GM12878 (cell line): ENCODE results near the gene LRRC59. TPM values are rescaled to one million over a fixed set of nuclear protein-coding genes. Genes with fewer than 3 reads are reported as not detected.
A peak's percentile ranks its signal among the peaks of the same experiment; 100 is the strongest.

Experiments
- ATAC-seq: fragments of 200-7000 bp; cut with Tn5 transposase; 3 replicates; pipeline ENCODE4 v1.9.1; 2020; ENCODE audit warnings: mild to moderate bottlenecking, moderate library complexity
- BruUV-seq: library from RNA; stranded (reverse); fragments of 400-500 nt; replicated peaks from 2 replicates; lab custom pipeline; 2021; lab: Mats Ljungman, UMichigan
- CTCF ChIA-PET: fragments of 300-600 bp; sonication (Branson Sonifier 250); formaldehyde crosslinking; extraction: SDS; loops from one replicate; lab custom pipeline; 2021; ENCODE audit warnings: inconsistent platforms; lab: Yijun Ruan, JAX
- POLR2A ChIA-PET: fragments of 350-600 bp; formaldehyde crosslinking; extraction: SDS; loops from one replicate; lab custom pipeline; 2021; ENCODE audit warnings: inconsistent platforms; lab: Charles Lee
- RAD21 ChIA-PET: fragments of 300-600 bp; sonication (Branson Sonifier 250); formaldehyde crosslinking; loops from one replicate; lab custom pipeline; 2023; ENCODE audit warnings: antibody characterized with exemption; ENCODE audit not compliant: unreplicated experiment; lab: Charles Lee
- SMC1A ChIA-PET: fragments of 300-600 bp; sonication (Branson Sonifier 250); formaldehyde crosslinking; loops from one replicate; lab custom pipeline; 2023; ENCODE audit not compliant: unreplicated experiment, uncharacterized antibody; lab: Charles Lee
- DNase-seq: peaks from one replicate; pipeline ENCODE4 v3.0.0-alpha.2; 2011; ENCODE audit warnings: low read depth, low spot score
- FAIRE-seq: peaks from 3 replicates; lab custom pipeline; 2011; peaks lifted over from hg19 to GRCh38; lab: Jason Lieb, UNC
- H2AFZ ChIP-seq: 2 replicates; pipeline ENCODE4 v1.6.0; 2011; ENCODE audit warnings: low read depth, low read length, control low read depth; ENCODE audit not compliant: control insufficient read depth
- H3K27ac ChIP-seq: 2 replicates; pipeline ENCODE4 v1.5.1; 2011; ENCODE audit warnings: control low read depth; ENCODE audit not compliant: control insufficient read depth, insufficient read depth
- H3K27me3 ChIP-seq, 2 experiments: replicated peaks in 1 of 2; 2 replicates each; pipeline versions ENCODE4 v1.6.0 to v1.6.1; 2011; ENCODE audit warnings: low read length in 1 of 2; ENCODE audit not compliant: control insufficient read depth in 2 of 2, insufficient read depth in 2 of 2
- H3K36me3 ChIP-seq, 2 experiments: 2 replicates each; pipeline ENCODE4 v1.5.1; 2011; ENCODE audit warnings: low read length in 1 of 2; ENCODE audit not compliant: control insufficient read depth in 2 of 2, insufficient read depth in 2 of 2
- H3K4me1 ChIP-seq: 2 replicates; pipeline ENCODE4 v1.6.1; 2011; ENCODE audit warnings: mild to moderate bottlenecking, low read length, moderate library complexity, mixed read lengths; ENCODE audit not compliant: control insufficient read depth, insufficient read depth
- H3K4me2 ChIP-seq: 2 replicates; pipeline ENCODE4 v1.6.0; 2011; ENCODE audit warnings: control low read depth; ENCODE audit not compliant: control insufficient read depth, insufficient read depth
- H3K4me3 ChIP-seq: fragments of 200-600 bp; sonication (generic); 2 replicates; pipeline ENCODE4 v1.5.1; 2016
- H3K79me2 ChIP-seq: 2 replicates; pipeline ENCODE4 v1.6.0; 2011; ENCODE audit warnings: low read length; ENCODE audit not compliant: control insufficient read depth, insufficient read depth
- H3K9ac ChIP-seq: 2 replicates; pipeline ENCODE4 v1.8.0; 2011; ENCODE audit warnings: low read length, control low read depth, mixed read lengths; ENCODE audit not compliant: control insufficient read depth, insufficient read depth
- H3K9me3 ChIP-seq: replicated peaks from 3 replicates; pipeline ENCODE4 v1.5.1; 2011; ENCODE audit warnings: mild to moderate bottlenecking, low read length; ENCODE audit not compliant: control insufficient read depth, insufficient read depth
- H4K20me1 ChIP-seq: 2 replicates; pipeline ENCODE4 v1.6.0; 2011; ENCODE audit not compliant: control insufficient read depth, insufficient read depth
- FOXM1 ChIP-seq: IDR thresholded peaks from 2 replicates; pipeline ENCODE4 v1.6.1; 2012; ENCODE audit warnings: low read depth, mild to moderate bottlenecking, inconsistent platforms, low read length, moderate library complexity
- PBX3 ChIP-seq: IDR thresholded peaks from 2 replicates; pipeline ENCODE4 v1.6.1; 2011; ENCODE audit warnings: mild to moderate bottlenecking, low read depth, low read length, moderate library complexity; ENCODE audit not compliant: insufficient replicate concordance
- POLR2AphosphoS5 ChIP-seq: IDR thresholded peaks from 2 replicates; pipeline ENCODE4 v1.6.1; 2011; ENCODE audit warnings: mild to moderate bottlenecking, low read length, inconsistent platforms
- RUNX3 ChIP-seq: IDR thresholded peaks from 2 replicates; pipeline ENCODE4 v1.6.1; 2012; ENCODE audit warnings: low read length, inconsistent platforms
- SPI1 ChIP-seq: IDR thresholded peaks from 2 replicates; pipeline ENCODE4 v1.6.1; 2011; ENCODE audit warnings: low read depth, mild to moderate bottlenecking, low read length, moderate library complexity, borderline replicate concordance; ENCODE audit not compliant: insufficient read depth
- WGBS: methylation state at CpG from one replicate; pipeline ENCODE4 v1.1.6; 2016; ENCODE audit warnings: low lambda C conversion rate; ENCODE audit not compliant: insufficient replicate concordance, insufficient coverage; ENCODE audit errors: missing lambda C conversion rate; 5-methylcytosine and 5-hydroxymethylcytosine counted together
- in situ Hi-C: fragments of 300-500 bp; cut with MboI; formaldehyde crosslinking; loops from 9 replicates; pipeline ENCODE4 v1.14.3; 2018; ENCODE audit warnings: mixed read lengths
- intact Hi-C: fragments of 100-400 bp; cut with micrococcal nuclease; formaldehyde crosslinking; loops from one replicate; pipeline ENCODE4 v1.14.2; 2022; ENCODE audit not compliant: unreplicated experiment
- polyA plus RNA-seq, 11 experiments: library from polyadenylated mRNA; depleted of rRNA in 4 of 11; unstranded in 6 of 11; stranded (reverse) in 5 of 11; fragments of >200 nt; fragmentation: Nextera tagmentation in 4 of 11; fragmentation: Illumina TruSeq in 1 of 11; extraction: Ambion mirVana in 4 of 11; extraction: Trizol in 1 of 11; gene quantifications; 1 replicate in 1 of 11; 2 replicates in 10 of 11; pipeline versions ENCODE4 v1.2.1 to v1.2.3, GENCODE V29; 2011 to 2016; ENCODE audit warnings: inconsistent platforms in 2 of 11, missing spikeins in 2 of 11, low read depth in 1 of 11
- total RNA-seq, 4 experiments: library from RNA; depleted of rRNA in 3 of 4; stranded (reverse); fragments of >200 nt in 3 of 4; fragmentation: Illumina TruSeq in 1 of 4; extraction: Trizol in 1 of 4; gene quantifications; 2 replicates each; pipeline versions ENCODE4 v1.2.1 to v1.2.3, GENCODE V29; 2013 to 2021
- TF ChIP-seq, protein P1 (sequence below): fragments of 450-650 bp; IDR thresholded peaks from 2 replicates; pipeline ENCODE4 v1.6.1; 2016; ENCODE audit warnings: mild to moderate bottlenecking

LRRC59 gene
- total and polyA plus RNA-seq, 10 of the 15 experiments (the other 5 are each of a cell fraction or from before 2014, with no cell fraction given), result 8.8 to 82.2 (median 63.0) TPM

GRCh38 chr17:50424246-50424995 is 27.1 kb upstream of the LRRC59 start:
- H4K20me1 ChIP-seq, result no peaks in the 10 kb centered on the region
- SMC1A ChIA-PET, result no interaction called here
- intact Hi-C loops, result no loop called here
- H3K36me3 ChIP-seq, result no peaks in the 10 kb centered on the region
- POLR2A ChIA-PET, result no interaction called here
- no peak overlapping the region; the same call in 1 of the 2 replicates for H3K4me2 ChIP-seq
- no TSS peak for BruUV-seq
- CTCF ChIA-PET, result interaction anchor here (1.0 to 4.5 kb wide), 2 partner anchors 11 to 27 kb away, joined by 3 to 45 read pairs; partner anchors contain the start of gene LRRC59
- H3K9me3 ChIP-seq, result no peaks in the 10 kb centered on the region
- RAD21 ChIA-PET, result interaction anchor here (3.2 kb wide), 1 partner anchor 27 kb away, joined by 20 read pairs; the partner anchor contains the start of gene LRRC59
- H3K27ac ChIP-seq, result no peak overlapping the region
- ATAC-seq, result no peak
- in situ Hi-C loops, result no loop called here
- TF ChIP-seq RUNX3, result no peak
- H2AFZ ChIP-seq, result no peak overlapping the region
- H3K27me3 ChIP-seq, result no peaks in the 10 kb centered on the region
- peaks cover 29% of the 10 kb centered on the region for H3K4me1 ChIP-seq
- H3K79me2 ChIP-seq, result peaks cover 6% of the 10 kb centered on the region
- no peak for DNase-seq
- H3K4me3 ChIP-seq, result no peak overlapping the region
- 79% methylated on average over 9 of the region's 9 CpGs for WGBS
- no peak for FAIRE-seq
- no peak overlapping the region for H3K9ac ChIP-seq

DNA sequence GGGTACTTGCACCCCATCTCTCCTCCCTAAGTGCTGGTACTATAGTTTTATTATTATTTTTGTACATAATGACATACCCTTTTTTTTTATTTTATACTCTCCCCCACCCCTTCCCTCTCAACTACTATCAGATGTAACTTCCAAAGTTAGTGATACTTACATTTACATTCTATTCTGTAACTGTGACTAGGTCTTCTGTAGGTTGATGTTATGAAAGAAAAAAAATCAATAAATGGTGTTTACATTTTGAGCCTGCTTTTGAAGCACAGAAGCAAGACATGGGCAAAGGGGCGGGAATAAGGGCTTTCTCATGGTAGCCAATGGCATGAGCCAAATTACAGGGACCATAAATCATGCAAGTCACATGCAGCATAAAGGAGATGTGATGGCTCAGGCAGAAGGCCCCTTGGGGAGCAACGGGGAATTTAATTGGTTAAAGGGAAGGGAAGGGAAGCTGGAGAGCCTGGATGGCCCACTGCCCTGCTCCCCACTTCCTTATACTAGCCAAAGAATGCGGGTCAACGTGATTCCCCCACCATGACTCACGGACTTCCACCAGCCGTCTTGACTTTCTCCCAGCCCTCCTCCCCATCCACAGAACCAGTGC is 26.3 kb upstream of the LRRC59 start:
- H3K79me2 ChIP-seq, result peaks cover 6% of the 10 kb centered on the region
- H3K4me2 ChIP-seq, result no peak overlapping the region
- CTCF ChIA-PET, result interaction anchor here (4.5 kb wide), 1 partner anchor 26 kb away, joined by 45 read pairs; the partner anchor contains the start of gene LRRC59
- no peak overlapping the region for H3K9ac ChIP-seq
- ATAC-seq (no peak), FAIRE-seq (no peak), DNase-seq (no peak)
- SMC1A ChIA-PET, result no interaction called here
- intact Hi-C loops, result no loop called here
- no TSS peak for BruUV-seq
- in situ Hi-C loops, result no loop called here
- TF ChIP-seq SPI1, result peak; percentile 8; the same call in 1 of the 2 replicates
- no peak for TF ChIP-seq FOXM1
- peak; percentile 66 for TF ChIP-seq PBX3
- TF ChIP-seq POLR2AphosphoS5, result no peak
- TF ChIP-seq, protein P1, sequence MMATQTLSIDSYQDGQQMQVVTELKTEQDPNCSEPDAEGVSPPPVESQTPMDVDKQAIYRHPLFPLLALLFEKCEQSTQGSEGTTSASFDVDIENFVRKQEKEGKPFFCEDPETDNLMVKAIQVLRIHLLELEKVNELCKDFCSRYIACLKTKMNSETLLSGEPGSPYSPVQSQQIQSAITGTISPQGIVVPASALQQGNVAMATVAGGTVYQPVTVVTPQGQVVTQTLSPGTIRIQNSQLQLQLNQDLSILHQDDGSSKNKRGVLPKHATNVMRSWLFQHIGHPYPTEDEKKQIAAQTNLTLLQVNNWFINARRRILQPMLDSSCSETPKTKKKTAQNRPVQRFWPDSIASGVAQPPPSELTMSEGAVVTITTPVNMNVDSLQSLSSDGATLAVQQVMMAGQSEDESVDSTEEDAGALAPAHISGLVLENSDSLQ, result peak; percentile 69
- no peak overlapping the region for H2AFZ ChIP-seq
- RAD21 ChIA-PET, result no interaction called here
- no peak overlapping the region for H3K4me3 ChIP-seq
- H3K9me3 ChIP-seq, result no peaks in the 10 kb centered on the region
- H3K27me3 ChIP-seq, result no peaks in the 10 kb centered on the region
- 85% methylated on average over 6 of the region's 6 CpGs for WGBS
- no peak overlapping the region for H3K27ac ChIP-seq
- no peaks in the 10 kb centered on the region for H3K36me3 ChIP-seq
- POLR2A ChIA-PET, result no interaction called here
- no peaks in the 10 kb centered on the region for H4K20me1 ChIP-seq
- peaks cover 29% of the 10 kb centered on the region for H3K4me1 ChIP-seq
